ENCODE results near the gene ABCG1.
A peak's percentile ranks its signal among the peaks of the same experiment; 100 is the strongest.

Gene ABCG1

DNA sequence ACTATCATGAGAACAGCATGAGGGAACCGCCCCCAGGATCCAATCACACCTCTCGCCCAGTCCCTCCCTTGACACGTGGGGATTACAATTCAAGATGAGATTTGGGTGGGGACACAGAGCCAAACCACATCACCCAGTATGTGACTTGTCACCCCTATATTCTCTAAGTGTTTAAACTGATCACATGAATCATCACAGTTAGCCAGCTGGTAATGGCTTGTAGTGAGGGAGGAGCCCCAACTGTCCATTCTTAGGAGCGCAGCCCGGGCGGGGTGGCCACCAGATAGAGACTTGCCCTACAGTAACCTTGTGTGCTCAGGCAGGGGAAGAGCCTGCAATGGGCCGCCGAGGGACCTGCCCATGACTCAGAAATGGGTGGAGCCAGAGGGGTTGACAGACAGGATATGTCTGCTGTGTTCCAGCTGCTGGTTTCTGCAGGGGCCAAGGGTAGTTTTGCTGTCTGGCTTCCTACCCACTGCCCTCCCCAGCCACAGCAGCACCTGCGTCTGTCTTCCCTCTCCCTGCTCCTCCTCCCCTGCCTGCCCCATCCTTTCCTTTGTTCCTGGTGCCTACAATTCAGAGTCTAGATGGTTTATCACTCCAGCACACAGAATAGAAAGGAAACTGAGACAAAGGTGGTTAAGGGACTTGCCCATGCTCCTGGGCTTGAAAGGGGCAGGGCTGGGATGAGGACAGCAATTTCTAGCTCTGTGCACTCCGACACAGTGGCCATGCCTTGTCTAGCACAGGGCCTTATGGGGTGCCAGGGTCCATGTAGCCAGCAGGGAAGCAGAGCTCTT is 9.2 kb downstream of the ABCG1 start:
- DNase-seq, result peak; percentile 96 to 98
- TF ChIP-seq GATA1 (IDR thresholded peaks at IDR 0.05; ENCODE audit: low read depth, low read length) (no peak), POLR2A (IDR thresholded peaks at IDR 0.05; ENCODE audit: low read length) (no peak)

DNA sequence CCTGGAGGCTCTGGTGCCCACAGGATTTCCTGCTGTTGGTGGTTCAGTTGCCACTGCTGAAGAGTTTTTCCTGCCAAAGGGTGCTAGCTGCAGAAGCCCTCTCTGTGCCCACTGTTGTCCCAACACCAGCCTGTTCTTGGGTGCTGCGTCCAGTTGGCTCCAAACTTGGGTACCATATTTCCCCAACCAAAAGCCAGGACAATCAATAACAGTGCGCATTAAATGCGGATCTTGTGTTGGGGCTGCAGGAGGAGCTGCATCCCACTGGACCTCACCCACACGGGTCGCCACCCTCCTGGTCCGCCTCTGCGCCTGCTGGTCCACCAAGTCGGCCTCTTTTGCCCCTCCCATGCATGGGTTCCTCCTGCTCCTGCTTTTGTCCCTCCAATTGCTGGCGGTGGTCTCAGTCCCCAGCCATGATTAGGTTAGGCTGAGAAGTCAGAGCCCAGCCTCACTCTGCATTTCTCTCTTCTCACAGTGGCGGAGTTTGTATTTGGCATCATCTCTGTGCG is 9.8 kb downstream of the ABCG1 start:
- DNase-seq, result no peak
- TF ChIP-seq GATA1 (IDR thresholded peaks at IDR 0.05; ENCODE audit: low read depth, low read length) (no peak), POLR2A (IDR thresholded peaks at IDR 0.05; ENCODE audit: low read length) (no peak)

DNA sequence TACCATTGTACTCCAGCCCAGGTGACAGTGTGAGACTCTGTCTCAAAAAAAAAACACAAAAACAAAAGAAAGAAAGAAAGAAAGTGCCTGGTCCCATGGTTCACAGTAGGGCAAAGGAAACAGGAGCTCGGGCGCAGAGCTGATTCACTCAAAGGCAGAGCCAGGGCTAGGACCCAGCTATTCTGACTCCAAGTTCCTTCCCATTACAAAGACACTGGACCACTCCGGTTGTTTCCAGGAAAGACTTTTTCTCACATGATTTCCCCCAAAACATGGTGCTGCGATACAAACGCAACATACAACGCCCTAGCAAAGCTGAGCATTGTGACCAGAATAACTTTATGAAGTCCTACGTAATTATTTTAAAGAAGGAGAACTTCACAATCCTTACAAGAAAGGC is 10.7 kb downstream of the ABCG1 start:
- TF ChIP-seq GATA1 (IDR thresholded peaks at IDR 0.05; ENCODE audit: low read depth, low read length) (no peak), POLR2A (IDR thresholded peaks at IDR 0.05; ENCODE audit: low read length) (no peak)
- DNase-seq, result no peak

DNA sequence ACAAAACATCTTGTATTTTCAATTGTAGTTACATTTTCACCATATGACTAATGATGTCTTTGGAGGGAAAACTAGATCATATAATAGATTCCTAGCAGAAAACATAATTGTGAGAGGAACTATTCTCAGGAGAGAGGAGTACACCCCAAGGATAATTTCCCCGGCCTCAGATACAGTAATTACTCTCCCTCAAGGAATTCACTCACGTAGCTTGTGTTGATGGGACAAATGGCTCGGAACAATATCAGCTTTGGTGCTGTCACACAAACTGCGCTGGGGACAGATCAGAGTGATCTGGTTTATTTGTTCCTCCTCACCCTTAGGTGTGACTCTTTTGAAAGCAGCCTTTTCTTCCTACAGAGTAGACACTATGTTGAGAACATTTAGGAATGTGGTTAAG is 11.2 kb downstream of the ABCG1 start:
- no peak for TF ChIP-seq POLR2A (IDR thresholded peaks at IDR 0.05; ENCODE audit: low read length)
- no peak for TF ChIP-seq GATA1 (IDR thresholded peaks at IDR 0.05; ENCODE audit: low read depth, low read length)
- DNase-seq, result no peak

DNA sequence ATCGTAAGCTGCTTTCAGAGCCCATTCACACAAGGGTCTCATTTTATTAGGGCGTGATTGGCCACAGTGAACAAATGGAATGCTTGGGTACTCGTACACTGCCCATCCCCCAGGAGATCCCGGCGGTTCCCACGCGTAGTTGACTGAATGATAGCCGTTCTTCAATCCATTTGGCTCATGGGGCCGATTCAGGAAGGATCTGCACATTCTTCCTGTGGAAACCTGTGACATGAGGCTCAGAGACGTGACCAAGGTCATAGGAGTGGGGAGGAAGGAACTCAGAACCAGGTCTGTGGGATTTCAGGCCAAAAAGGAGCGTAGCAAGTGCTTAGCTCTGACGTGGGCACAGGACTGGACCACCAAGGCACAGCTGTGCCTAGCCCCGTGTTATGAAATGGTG is 11.7 kb downstream of the ABCG1 start:
- TF ChIP-seq GATA1 (IDR thresholded peaks at IDR 0.05; ENCODE audit: low read depth, low read length) (no peak), POLR2A (IDR thresholded peaks at IDR 0.05; ENCODE audit: low read length) (no peak)
- DNase-seq, result no peak

DNA sequence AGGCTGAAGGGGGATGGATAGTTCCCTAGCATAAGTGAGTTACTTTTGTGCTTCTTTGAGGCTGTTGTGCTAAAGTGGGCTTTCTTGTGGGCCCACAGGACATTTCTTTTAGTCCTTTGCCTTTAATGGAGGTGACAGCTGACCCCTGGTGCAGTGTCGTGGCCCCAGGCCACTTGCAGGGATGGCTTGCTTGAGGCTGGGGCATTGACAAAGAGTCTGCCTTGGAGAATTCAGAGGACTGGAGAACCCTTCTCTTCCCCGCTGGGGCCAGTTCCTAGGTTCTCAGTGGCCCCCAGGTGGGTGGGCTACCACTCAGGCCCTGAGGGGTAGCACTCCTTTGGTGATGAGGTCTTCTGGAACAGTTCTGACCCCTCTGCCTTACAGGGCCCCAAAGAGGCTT is 12.8 kb downstream of the ABCG1 start:
- DNase-seq, result no peak
- TF ChIP-seq GATA1 (IDR thresholded peaks at IDR 0.05; ENCODE audit: low read depth, low read length) (no peak), POLR2A (IDR thresholded peaks at IDR 0.05; ENCODE audit: low read length) (no peak)

DNA sequence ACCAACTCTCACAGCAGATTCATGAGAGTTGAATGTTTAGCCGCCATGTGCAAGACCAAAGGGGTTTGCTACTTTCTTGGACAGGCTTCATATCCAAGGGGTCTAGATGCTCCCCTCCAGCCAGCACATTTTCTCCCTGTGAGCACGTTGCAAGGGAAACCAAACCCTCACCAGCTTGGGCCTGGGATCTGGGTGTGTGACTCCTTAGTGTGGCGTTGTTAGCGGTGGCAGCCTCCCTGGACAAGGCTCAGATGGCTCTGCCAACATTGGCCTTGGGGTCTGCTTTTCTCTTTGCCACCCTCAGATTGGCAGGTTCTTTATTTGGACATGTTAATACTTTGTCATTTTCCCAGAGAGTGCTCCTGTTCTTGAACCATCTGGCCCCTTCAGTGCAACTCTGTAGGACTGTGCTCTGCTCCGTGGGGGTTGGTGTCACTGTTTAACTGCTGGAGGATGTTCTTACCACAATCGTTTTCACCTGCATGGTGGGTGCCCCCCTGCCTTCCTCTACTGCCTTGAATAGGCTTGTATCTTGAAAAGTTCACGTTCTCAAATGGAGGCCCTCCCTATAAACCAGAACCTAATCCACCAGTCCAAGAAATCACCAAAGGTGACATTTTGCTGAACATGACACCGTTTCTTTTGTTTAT is 13.4 kb downstream of the ABCG1 start:
- no peak for DNase-seq
- no peak for TF ChIP-seq POLR2A (IDR thresholded peaks at IDR 0.05; ENCODE audit: low read length)
- TF ChIP-seq GATA1 (IDR thresholded peaks at IDR 0.05; ENCODE audit: low read depth, low read length), result no peak

DNA sequence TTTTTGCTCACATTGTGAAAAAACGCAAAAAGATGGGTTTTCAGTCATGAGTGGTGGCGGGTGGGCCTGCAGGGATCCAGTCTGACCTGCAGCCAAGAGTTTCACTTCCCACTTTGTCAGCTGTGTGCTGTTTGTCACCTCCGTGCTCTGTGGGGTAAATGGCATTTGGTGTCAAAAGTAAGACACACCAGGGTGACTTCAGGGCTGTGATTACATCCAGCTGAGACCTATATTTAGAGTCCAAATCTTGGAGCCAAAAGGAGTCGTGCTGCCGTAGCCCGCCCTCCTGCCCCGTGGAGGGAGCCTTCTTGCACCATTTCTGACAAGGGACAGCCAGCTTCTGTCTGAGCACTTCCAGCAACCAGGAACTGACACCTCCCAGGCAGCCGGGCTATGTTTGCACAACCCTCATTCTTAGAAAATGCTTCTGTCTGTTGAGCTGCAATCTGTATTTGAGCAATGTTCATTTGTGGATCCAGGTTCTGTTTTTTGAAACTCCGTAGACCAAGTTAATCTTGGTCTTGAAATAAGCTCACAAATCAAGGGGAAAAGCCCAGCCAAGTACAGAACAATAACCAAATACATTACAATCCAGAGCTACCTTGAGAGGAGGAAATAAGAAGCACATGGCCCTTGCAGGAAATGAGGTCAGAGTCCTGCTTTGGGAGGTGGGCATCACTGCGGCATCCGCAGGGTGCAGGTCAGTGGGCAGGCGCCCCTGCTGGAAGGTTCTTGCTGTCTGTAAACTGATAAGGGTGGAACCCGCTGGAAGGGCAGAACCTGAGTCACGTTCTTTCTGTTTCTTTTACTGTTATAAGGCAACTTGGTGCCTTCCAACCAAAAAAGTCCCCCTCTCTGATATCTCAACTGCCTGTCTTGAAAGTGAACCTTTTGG is 14.4 kb downstream of the ABCG1 start:
- DNase-seq, result peak; percentile 90 to 91

DNA sequence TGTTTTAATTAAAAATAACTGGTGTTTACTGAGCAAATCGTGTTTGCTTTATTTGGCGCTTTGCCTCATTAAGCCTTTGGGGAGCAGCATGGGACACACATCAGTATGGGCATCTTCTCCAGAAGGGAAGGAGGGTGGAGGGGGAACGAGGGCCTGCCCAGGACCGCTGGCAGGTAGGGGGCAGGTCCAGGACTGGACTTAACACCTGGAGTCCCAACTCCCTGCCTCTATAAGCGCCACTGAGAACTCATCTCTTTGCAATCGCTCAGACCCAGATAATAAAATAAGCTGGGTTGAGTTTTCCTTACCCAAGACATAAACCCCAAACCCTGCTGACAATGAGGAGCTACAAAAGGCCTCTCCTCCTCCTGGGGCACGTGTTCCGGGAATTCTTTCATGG is 15.1 kb downstream of the ABCG1 start:
- TF ChIP-seq GATA1 (IDR thresholded peaks at IDR 0.05; ENCODE audit: low read depth, low read length) (no peak), POLR2A (IDR thresholded peaks at IDR 0.05; ENCODE audit: low read length) (no peak)
- no peak for DNase-seq

More for the DNA sequence above, 14.4 kb downstream of the ABCG1 start:
- TF ChIP-seq GATA1 (IDR thresholded peaks at IDR 0.05; ENCODE audit: low read depth, low read length) (no peak), POLR2A (IDR thresholded peaks at IDR 0.05; ENCODE audit: low read length) (no peak)

DNA sequence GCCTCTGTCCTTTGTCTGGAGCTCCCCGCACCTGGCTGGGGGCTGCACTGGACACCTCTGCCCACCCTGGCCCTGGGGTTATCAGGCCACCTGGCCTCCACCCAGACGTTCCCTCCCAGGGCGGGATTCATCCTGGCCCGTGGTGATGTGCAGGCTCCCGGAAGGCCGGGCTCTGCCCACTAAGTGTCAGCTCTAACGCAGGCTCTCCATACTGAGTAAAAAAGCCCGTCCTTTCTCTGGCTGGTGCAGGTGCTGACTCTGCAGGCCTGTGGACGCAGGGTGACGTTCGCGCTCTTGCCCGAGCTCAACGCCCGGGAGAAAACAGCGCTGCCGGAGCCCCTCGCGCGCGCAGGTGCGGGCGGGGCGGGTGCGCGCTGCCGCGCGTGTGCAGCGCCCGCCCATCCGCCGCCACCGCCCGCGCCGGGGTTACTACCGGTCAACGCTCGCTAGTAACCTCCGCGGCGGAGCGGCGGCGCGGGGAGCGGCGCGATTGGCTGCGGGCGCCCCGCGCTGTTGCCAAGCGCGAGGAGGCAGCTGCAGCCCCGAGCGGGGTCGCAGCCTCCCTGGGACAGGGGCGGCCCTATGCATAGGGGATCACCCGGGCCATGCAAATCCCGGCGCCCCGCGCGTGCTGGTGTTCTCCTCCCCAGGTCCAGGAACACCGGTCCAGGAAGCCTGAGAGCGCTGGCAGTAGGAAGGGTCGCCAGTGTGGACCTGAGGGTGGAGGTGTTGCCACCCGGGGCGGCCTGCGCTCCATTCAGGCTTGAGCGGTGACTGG is 15.7 kb downstream of the ABCG1 start:
- peak; percentile 87 to 92 for DNase-seq
- no peak for TF ChIP-seq POLR2A (IDR thresholded peaks at IDR 0.05; ENCODE audit: low read length)
- no peak for TF ChIP-seq GATA1 (IDR thresholded peaks at IDR 0.05; ENCODE audit: low read depth, low read length)

DNA sequence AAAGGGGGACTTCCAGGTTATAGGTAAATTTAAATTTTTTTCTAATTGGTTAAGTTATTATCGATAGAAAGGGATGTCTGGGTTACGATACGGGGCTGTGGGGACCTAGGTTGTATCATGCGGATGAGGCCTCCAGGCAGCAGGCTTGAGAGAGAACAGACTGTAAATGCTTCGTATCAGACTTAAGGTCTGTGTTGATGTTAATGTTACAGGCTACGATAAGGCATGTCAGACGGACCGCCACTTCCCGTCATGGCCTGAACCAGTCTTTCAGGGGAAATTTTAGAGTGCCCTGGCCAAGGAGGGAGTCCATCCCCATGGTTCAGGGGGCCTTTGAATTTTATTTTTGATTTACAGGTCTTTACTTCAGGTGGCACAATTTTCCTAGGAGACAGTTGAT is 16.7 kb downstream of the ABCG1 start:
- peak; percentile 79 to 87 for DNase-seq
- TF ChIP-seq POLR2A (IDR thresholded peaks at IDR 0.05; ENCODE audit: low read length), result no peak
- TF ChIP-seq GATA1 (IDR thresholded peaks at IDR 0.05; ENCODE audit: low read depth, low read length), result no peak

DNA sequence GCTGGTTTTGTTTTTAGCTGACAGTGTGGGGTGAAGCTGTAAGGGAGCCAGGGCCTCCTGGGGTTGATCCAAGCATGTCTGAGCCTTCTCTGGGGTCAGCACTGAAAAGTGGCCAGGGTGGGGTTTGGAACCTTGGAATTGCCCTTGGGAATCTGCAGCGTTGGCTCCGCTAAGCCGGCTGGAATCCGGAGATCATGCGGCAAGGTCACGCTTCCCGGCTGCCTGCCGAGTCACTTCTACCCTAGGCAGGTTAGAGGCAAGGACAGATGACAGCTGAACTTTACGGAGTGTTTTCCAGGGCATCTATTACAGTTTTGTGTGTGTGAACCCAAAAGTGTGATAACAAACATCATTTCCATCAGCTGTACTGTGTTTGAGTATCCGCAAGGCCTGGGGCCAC is 17.1 kb downstream of the ABCG1 start:
- DNase-seq, result no peak
- no peak for TF ChIP-seq POLR2A (IDR thresholded peaks at IDR 0.05; ENCODE audit: low read length)
- no peak for TF ChIP-seq GATA1 (IDR thresholded peaks at IDR 0.05; ENCODE audit: low read depth, low read length)

DNA sequence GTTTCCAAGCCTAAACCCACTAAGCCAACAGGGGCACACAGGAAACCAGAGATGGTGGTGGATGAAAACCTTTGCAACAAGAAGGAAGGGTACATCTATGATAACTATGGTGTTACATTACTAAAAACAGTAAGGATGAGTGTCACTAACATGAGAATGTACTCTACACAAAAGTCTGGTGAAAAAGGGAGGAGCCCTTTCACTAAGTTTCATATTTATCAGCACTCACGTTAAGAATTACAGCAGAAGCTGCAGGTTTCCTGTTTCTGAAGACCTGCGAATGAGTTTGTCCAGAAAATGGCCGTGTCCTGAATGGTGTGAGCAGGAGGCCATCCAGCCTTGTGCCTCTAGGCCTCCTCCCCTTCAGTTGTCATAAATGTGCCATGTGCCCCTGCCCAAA is 17.8 kb downstream of the ABCG1 start:
- DNase-seq, result peak; percentile 15 to 35
- TF ChIP-seq GATA1 (IDR thresholded peaks at IDR 0.05; ENCODE audit: low read depth, low read length) (no peak), POLR2A (IDR thresholded peaks at IDR 0.05; ENCODE audit: low read length) (no peak)
